Measurements from ENCODE around the gene PTPRJ. TPM values are rescaled to one million over a fixed set of nuclear protein-coding genes. Genes with fewer than 3 reads are reported as not detected.

Gene PTPRJ
- total and polyA plus RNA-seq, 2 donors (not counting 3 experiments of a cell fraction or from before 2014, with no cell fraction given) = 3.1 to 7.7 TPM

DNA sequence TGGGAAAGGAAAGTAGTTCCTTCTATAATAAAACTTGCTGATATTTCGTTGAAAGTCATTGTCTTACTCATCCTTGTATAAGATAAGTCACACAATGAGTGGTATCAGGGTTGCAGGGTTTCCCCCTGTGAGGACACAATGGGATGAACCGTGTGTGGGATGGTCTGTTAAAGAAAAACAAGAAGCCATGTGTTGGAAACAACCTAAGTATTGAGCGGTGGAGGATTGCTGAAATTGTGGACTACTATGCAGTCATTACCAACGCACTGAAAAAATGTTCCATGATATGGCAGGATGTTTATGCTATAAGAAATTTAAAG lies 28.6 kb downstream of the PTPRJ start:
- Histone ChIP-seq H3K9ac (replicated peaks; ENCODE audit: extremely low read depth, insufficient read depth, low read length) (no peak overlapping the region), H4K20me1 (replicated peaks; ENCODE audit: control insufficient read depth, extremely low read depth, insufficient read depth, low read length) (no peaks in the 10 kb centered on the region), H3K9me3 (replicated peaks; ENCODE audit: control insufficient read depth, insufficient read depth, low read length) (no peaks in the 10 kb centered on the region), H3K79me2 (ENCODE audit: control insufficient read depth, insufficient read depth, low read length) (no peaks in the 10 kb centered on the region), H3K4me1 (ENCODE audit: control insufficient read depth, extremely low read depth, insufficient read depth, low read length) (peaks cover 8% of the 10 kb centered on the region), H3K27ac (ENCODE audit: insufficient read depth, low read depth, low read length) (no peak overlapping the region), H3K36me3 (ENCODE audit: control insufficient read depth in 2 of 2, extremely low read depth in 1 of 2, insufficient read depth in 2 of 2, low read length in 2 of 2) (no peaks in the 10 kb centered on the region), H3K4me3 (replicated peaks in 1 of 3; ENCODE audit: insufficient read depth in 1 of 3, low read depth in 1 of 3, low read length in 3 of 3) (no peak overlapping the region), H3K27me3 (ENCODE audit: control insufficient read depth in 2 of 2, insufficient read depth in 2 of 2, low read length in 2 of 2) (no peaks in the 10 kb centered on the region), H3K4me2 (ENCODE audit: insufficient read depth, low read length) (no peak overlapping the region), H2AFZ (ENCODE audit: low read depth, low read length) (no peak overlapping the region), H3K9me1 (replicated peaks; ENCODE audit: control insufficient read depth, extremely low read depth, insufficient read depth, low read length) (no peaks in the 10 kb centered on the region)
- no peak for FAIRE-seq
- no peak for TF ChIP-seq POLR2A (IDR thresholded peaks at IDR 0.05; ENCODE audit: low read depth, low read length)
- BruUV-seq (replicated peaks) = no TSS peak
- ChIA-PET POLR2A (no interaction called here), CTCF (no interaction called here)
- dilution Hi-C loops (cut with MboI; ENCODE audit: extremely low pct_ligation_motif_present, low sequenced_read_pairs) (no loop called here), intact Hi-C loops (cut with micrococcal nuclease) (no loop called here)
- no peak for DNase-seq (ENCODE audit: low read depth, low spot score)

DNA sequence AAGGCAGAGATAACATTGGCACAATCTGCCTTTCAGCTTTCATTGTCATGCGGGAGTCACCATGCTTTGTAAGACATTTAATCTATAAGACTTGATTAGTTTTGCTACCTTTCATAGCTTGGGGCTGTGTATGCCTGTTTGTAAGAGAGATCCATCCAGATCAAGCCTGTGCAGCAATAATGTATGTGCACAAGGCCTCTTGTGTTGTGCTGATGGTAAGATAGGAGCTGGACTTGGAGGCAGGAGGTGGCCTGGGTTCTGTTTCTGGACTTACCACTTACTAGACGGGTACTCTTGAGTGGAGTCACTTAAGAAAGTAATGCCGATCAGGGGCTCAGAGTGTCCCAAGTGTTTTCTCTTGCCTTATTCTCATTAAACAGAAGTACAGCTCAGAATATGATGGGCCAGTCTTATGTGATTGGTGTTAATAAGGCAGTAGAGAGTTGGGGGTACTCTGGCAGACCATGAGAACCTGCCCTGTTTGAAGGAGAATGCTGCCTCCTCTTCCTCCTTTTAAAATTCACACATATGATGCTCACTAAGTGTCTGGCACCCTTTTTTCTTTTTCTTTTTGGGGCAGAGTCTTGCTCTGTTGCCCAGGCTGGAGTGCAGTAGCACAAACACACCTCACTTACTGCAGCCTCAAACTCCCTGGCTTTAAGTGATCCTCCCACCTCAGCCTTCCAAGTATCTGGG lies 30.9 kb downstream of the PTPRJ start:
- TF ChIP-seq JUN (IDR thresholded peaks at IDR 0.05; ENCODE audit: borderline replicate concordance, insufficient read depth, insufficient read length, low read depth) = no peak
- TF ChIP-seq POLR2AphosphoS5 (IDR thresholded peaks at IDR 0.05; ENCODE audit: insufficient read depth, low read depth, low read length) = no peak
- TF ChIP-seq GATA2 (IDR thresholded peaks at IDR 0.05; ENCODE audit: insufficient read depth, insufficient read length, low read depth, low read length) = no peak
- TF ChIP-seq MYC (IDR thresholded peaks at IDR 0.05; ENCODE audit: low read depth, low read length) = no peak
- Histone ChIP-seq H3K79me2 (ENCODE audit: control insufficient read depth, insufficient read depth, low read length) (no peaks in the 10 kb centered on the region), H3K27me3 (ENCODE audit: control insufficient read depth in 2 of 2, insufficient read depth in 2 of 2, low read length in 2 of 2) (no peaks in the 10 kb centered on the region), H3K9me3 (replicated peaks; ENCODE audit: control insufficient read depth, insufficient read depth, low read length) (no peaks in the 10 kb centered on the region), H3K4me3 (replicated peaks in 1 of 3; ENCODE audit: insufficient read depth in 1 of 3, low read depth in 1 of 3, low read length in 3 of 3) (no peak overlapping the region), H3K4me1 (ENCODE audit: control insufficient read depth, extremely low read depth, insufficient read depth, low read length) (peaks cover 8% of the 10 kb centered on the region), H2AFZ (ENCODE audit: low read depth, low read length) (no peak overlapping the region), H3K27ac (ENCODE audit: insufficient read depth, low read depth, low read length) (no peak overlapping the region), H3K4me2 (ENCODE audit: insufficient read depth, low read length) (no peak overlapping the region), H3K9me1 (replicated peaks; ENCODE audit: control insufficient read depth, extremely low read depth, insufficient read depth, low read length) (no peaks in the 10 kb centered on the region), H3K9ac (replicated peaks; ENCODE audit: extremely low read depth, insufficient read depth, low read length) (no peak overlapping the region), H4K20me1 (replicated peaks; ENCODE audit: control insufficient read depth, extremely low read depth, insufficient read depth, low read length) (no peaks in the 10 kb centered on the region), H3K36me3 (ENCODE audit: control insufficient read depth in 2 of 2, extremely low read depth in 1 of 2, insufficient read depth in 2 of 2, low read length in 2 of 2) (no peaks in the 10 kb centered on the region)
- intact Hi-C loops (cut with micrococcal nuclease) = no loop called here
- DNase-seq (ENCODE audit: low read depth, low spot score) = no peak
- POLR2A ChIA-PET = no interaction called here
- no peak for FAIRE-seq
- no TSS peak for BruUV-seq (replicated peaks)
- CTCF ChIA-PET = interaction anchor here (1.4 kb wide), 1 partner anchor 17 kb away, joined by 3 read pairs; no protein-coding TSS in a partner anchor
- dilution Hi-C loops (cut with MboI; ENCODE audit: extremely low pct_ligation_motif_present, low sequenced_read_pairs) = no loop called here

All from endothelial cell of umbilical vein (primary cell).